A549 (cell line): ENCODE results near the gene FAM120B. TPM values are rescaled to one million over a fixed set of nuclear protein-coding genes. Genes with fewer than 3 reads are reported as not detected.

ENCODE experiments used
- ATAC-seq, 2 experiments: fragments of 200-7000 bp in 1 of 2; fragments of >200 bp in 1 of 2; cut with Nextera tagmentation in 1 of 2; cut with Tn5 transposase in 1 of 2; 3 replicates each; pipeline versions ENCODE4 v1.8.0 to v1.9.1; 2018 to 2020; ENCODE audit warnings: mild to moderate bottlenecking in 1 of 2, moderate library complexity in 1 of 2
- CTCF ChIA-PET: fragments of 300-600 bp; sonication (Branson Sonifier 250); formaldehyde crosslinking; extraction: SDS; loops from one replicate; lab custom pipeline; 2021; ENCODE audit warnings: antibody characterized with exemption, inconsistent platforms; lab: Yijun Ruan, JAX
- POLR2A ChIA-PET: fragments of 350-600 bp; formaldehyde crosslinking; extraction: SDS; loops from one replicate; lab custom pipeline; 2021; ENCODE audit warnings: antibody characterized with exemption, inconsistent platforms; lab: Yijun Ruan, JAX
- DNase-seq, 2 experiments: peaks; one replicate each; pipeline versions ENCODE4 v3.0.0 to v3.0.0-alpha.2; 2011 to 2016; ENCODE audit warnings: low read depth in 1 of 2, low spot score in 1 of 2
- FAIRE-seq: peaks from 2 replicates; lab custom pipeline; 2011; peaks lifted over from hg19 to GRCh38; lab: Jason Lieb, UNC
- H3K27ac ChIP-seq, 2 experiments: fragments of >200 bp; sonication (Bioruptor Twin); formaldehyde crosslinking; 3 replicates each; pipeline ENCODE4 v1.5.1; 2016 to 2017
- H3K4me1 ChIP-seq: fragments of >200 bp; sonication (Bioruptor Twin); formaldehyde crosslinking; 3 replicates; pipeline ENCODE4 v1.6.1; 2016
- H3K4me2 ChIP-seq: fragments of >200 bp; sonication (Bioruptor Twin); formaldehyde crosslinking; 3 replicates; pipeline ENCODE4 v1.6.1; 2016
- H3K4me3 ChIP-seq: fragments of >200 bp; sonication (Bioruptor Twin); formaldehyde crosslinking; 3 replicates; pipeline ENCODE4 v1.5.1; 2016
- H3K9me3 ChIP-seq: fragments of >200 bp; sonication (Bioruptor Twin); formaldehyde crosslinking; 3 replicates; pipeline ENCODE4 v1.6.1; 2016
- ATOH8 ChIP-seq: fragments of 250-450 bp; sonication (Bioruptor Pico); IDR thresholded peaks from 2 replicates; pipeline ENCODE4 v1.5.0; 2020; ENCODE audit warnings: low read depth, mild to moderate bottlenecking, moderate library complexity
- BCL3 ChIP-seq: fragments of >200 bp; sonication (Bioruptor Twin); formaldehyde crosslinking; IDR thresholded peaks from 3 replicates; pipeline ENCODE4 v1.6.1; 2016
- CBX2 ChIP-seq: fragments of 200-600 bp; sonication (generic); IDR thresholded peaks from 2 replicates; pipeline ENCODE4 v1.6.1; 2016; ENCODE audit warnings: low read depth, mild to moderate bottlenecking, borderline replicate concordance
- CHD4 ChIP-seq: fragments of 200-600 bp; sonication (generic); IDR thresholded peaks from 2 replicates; pipeline ENCODE4 v1.6.1; 2016; ENCODE audit warnings: antibody characterized with exemption, mild to moderate bottlenecking, borderline replicate concordance
- EHF ChIP-seq: fragments of 250-450 bp; sonication (Bioruptor Pico); IDR thresholded peaks from 2 replicates; pipeline ENCODE4 v1.5.0; 2020; ENCODE audit warnings: mild to moderate bottlenecking
- EHMT2 ChIP-seq: fragments of 200-600 bp; sonication (generic); IDR thresholded peaks from 2 replicates; pipeline ENCODE4 v1.6.1; 2016; ENCODE audit warnings: antibody characterized with exemption, low read depth, mild to moderate bottlenecking, moderate library complexity
- ELK1 ChIP-seq: fragments of 150-350 bp; IDR thresholded peaks from 2 replicates; pipeline ENCODE4 v1.6.1; 2014; ENCODE audit warnings: low read depth, mild to moderate bottlenecking, low read length
- ESRRA ChIP-seq: fragments of 150-350 bp; IDR thresholded peaks from 2 replicates; pipeline ENCODE4 v1.6.1; 2014; ENCODE audit warnings: mild to moderate bottlenecking, low read length, borderline replicate concordance
- HES2 ChIP-seq: fragments of >200 bp; sonication (Bioruptor Twin); formaldehyde crosslinking; IDR thresholded peaks from 2 replicates; pipeline ENCODE4 v1.6.1; 2016
- HOXA7 ChIP-seq: fragments of 250-450 bp; sonication (Bioruptor Pico); IDR thresholded peaks from 2 replicates; pipeline ENCODE4 v1.5.0; 2020; ENCODE audit warnings: mild to moderate bottlenecking, moderate library complexity
- HOXB5 ChIP-seq: fragments of 250-450 bp; sonication (Bioruptor Pico); IDR thresholded peaks from 2 replicates; pipeline ENCODE4 v1.5.0; 2020; ENCODE audit warnings: mild to moderate bottlenecking, moderate library complexity
- KDM5A ChIP-seq: fragments of 200-600 bp; sonication (generic); IDR thresholded peaks from 2 replicates; pipeline ENCODE4 v1.6.1; 2016; ENCODE audit warnings: antibody characterized with exemption, mild to moderate bottlenecking
- MAX ChIP-seq: IDR thresholded peaks from 2 replicates; pipeline ENCODE4 v1.6.1; 2012
- MAZ ChIP-seq: fragments of 150-350 bp; IDR thresholded peaks from 2 replicates; pipeline ENCODE4 v1.6.1; 2014; ENCODE audit warnings: antibody characterized with exemption, low read depth, low read length, borderline replicate concordance
- MYC ChIP-seq: IDR thresholded peaks from 2 replicates; pipeline ENCODE4 v1.6.1; 2012; ENCODE audit warnings: mild to moderate bottlenecking, inconsistent platforms, low read length, improper control_type of control experiment, borderline replicate concordance
- NPAS2 ChIP-seq: fragments of 250-450 bp; sonication (Bioruptor Pico); IDR thresholded peaks from 2 replicates; pipeline ENCODE4 v1.8.0; 2022; ENCODE audit warnings: mild to moderate bottlenecking, moderate library complexity, borderline replicate concordance
- NR3C1 ChIP-seq: fragments of >200 bp; sonication (Bioruptor Twin); formaldehyde crosslinking; IDR thresholded peaks from 3 replicates; pipeline ENCODE4 v1.6.1; 2017
- PBX3 ChIP-seq: IDR thresholded peaks from 2 replicates; pipeline ENCODE4 v1.6.1; 2012
- POLR2AphosphoS2 ChIP-seq: conservative IDR thresholded peaks from 2 replicates; pipeline ENCODE4 v1.6.1; 2012; ENCODE audit warnings: low read length, improper control_type of control experiment, inconsistent platforms
- RARB ChIP-seq: fragments of 250-450 bp; sonication (Bioruptor Pico); IDR thresholded peaks from 2 replicates; pipeline ENCODE4 v1.8.0; 2021; ENCODE audit warnings: mild to moderate bottlenecking, moderate library complexity
- REST ChIP-seq: fragments of 200-600 bp; sonication (generic); IDR thresholded peaks from 2 replicates; pipeline ENCODE4 v1.6.1; 2016; ENCODE audit warnings: antibody characterized with exemption, mild to moderate bottlenecking, moderate library complexity
- RNF2 ChIP-seq: fragments of 200-600 bp; sonication (generic); IDR thresholded peaks from 2 replicates; pipeline ENCODE4 v1.6.1; 2016; ENCODE audit warnings: low read depth, mild to moderate bottlenecking, antibody characterized with exemption, moderate library complexity, borderline replicate concordance
- SREBF2 ChIP-seq: fragments of 450-650 bp; IDR thresholded peaks from 2 replicates; pipeline ENCODE4 v1.6.1; 2014; ENCODE audit warnings: mild to moderate bottlenecking, moderate library complexity
- TFCP2L1 ChIP-seq: fragments of 250-450 bp; sonication (Bioruptor Pico); IDR thresholded peaks from 2 replicates; pipeline ENCODE4 v1.5.0; 2021; ENCODE audit warnings: mild to moderate bottlenecking
- TP53 ChIP-seq: fragments of 250-450 bp; sonication (Bioruptor Pico); IDR thresholded peaks from 2 replicates; pipeline ENCODE4 v1.5.0; 2021; ENCODE audit warnings: mild to moderate bottlenecking, moderate library complexity
- USF2 ChIP-seq: fragments of 450-650 bp; IDR thresholded peaks from 2 replicates; pipeline ENCODE4 v1.6.1; 2014; ENCODE audit warnings: antibody characterized with exemption
- ZC3H11A ChIP-seq: fragments of 450-650 bp; IDR thresholded peaks from 2 replicates; pipeline ENCODE4 v1.6.1; 2014; ENCODE audit warnings: antibody characterized with exemption, mild to moderate bottlenecking
- WGBS: methylation state at CpG from one replicate; pipeline ENCODE4 v1.1.6; 2017; ENCODE audit errors: missing lambda C conversion rate; 5-methylcytosine and 5-hydroxymethylcytosine counted together
- polyA plus RNA-seq, 4 experiments: library from polyadenylated mRNA; depleted of rRNA in 3 of 4; stranded (reverse); fragments of >200 nt; fragmentation: RNase III in 1 of 4; extraction: RNeasy Plus Mini Kit Qiagen cat#74134 plus additional on column Dnase treatment in 1 of 4; gene quantifications; 2 replicates in 3 of 4; 3 replicates in 1 of 4; pipeline ENCODE4 v1.2.3, GENCODE V29; 2011 to 2017

The FAM120B gene
- polyA plus RNA-seq, 2 of the 4 experiments (the other 2 are of a cell fraction), result 7.0 to 7.7 TPM

- no peak overlapping the region for H3K27ac ChIP-seq
Measured at GRCh38 chr6:170405311-170405975, 98.9 kb downstream of the FAM120B start.

GRCh38 chr6:170407200-170407599 lies 100.6 kb downstream of the FAM120B start:
- H3K27ac ChIP-seq, result no peak overlapping the region
- no peak for DNase-seq
- POLR2A ChIA-PET, result no interaction called here
- no peak overlapping the region for H3K4me3 ChIP-seq
- ATAC-seq, result no peak
- no peaks in the 10 kb centered on the region for H3K9me3 ChIP-seq
- no peak overlapping the region for H3K4me2 ChIP-seq
- no peak for FAIRE-seq
- H3K4me1 ChIP-seq, result no peaks in the 10 kb centered on the region
- WGBS, result 72% methylated on average over 8 of the region's 13 CpGs
- CTCF ChIA-PET, result interaction anchor here (1.4 to 1.5 kb wide), 2 partner anchors 17 kb away, joined by 3 to 4 read pairs; no protein-coding TSS in a partner anchor
- TF ChIP-seq ZC3H11A (no peak), NPAS2 (no peak), CBX2 (no peak), MYC (no peak), RNF2 (no peak), HES2 (no peak), BCL3 (no peak), ATOH8 (CRISPR knock-in tag) (no peak), TP53 (CRISPR knock-in tag) (no peak), USF2 (no peak), REST (no peak), POLR2AphosphoS2 (no peak)
- TF ChIP-seq, all 56 proteins: peak for 0

More at GRCh38 chr6:170405311-170405975, 98.9 kb downstream of the FAM120B start:
- WGBS, result 83% methylated on average over 7 of the region's 8 CpGs
- no peak for DNase-seq
- ChIA-PET CTCF (interaction anchor here (0.9 to 1.4 kb wide), 2 partner anchors 14 to 32 kb away, joined by 3 read pairs; no protein-coding TSS in a partner anchor), POLR2A (no interaction called here)
- no peaks in the 10 kb centered on the region for H3K4me1 ChIP-seq
- H3K4me3 ChIP-seq, result no peak overlapping the region
- no peak for ATAC-seq
- no peaks in the 10 kb centered on the region for H3K9me3 ChIP-seq
- no peak overlapping the region for H3K4me2 ChIP-seq
- FAIRE-seq, result no peak
- TF ChIP-seq CBX2 (no peak), KDM5A (no peak), CHD4 (no peak), EHF (CRISPR knock-in tag) (no peak), ESRRA (no peak), MYC (no peak), RARB (no peak), NPAS2 (no peak), TFCP2L1 (CRISPR knock-in tag) (no peak), SREBF2 (no peak), MAX (no peak), ELK1 (no peak), MAZ (no peak), PBX3 (no peak), POLR2AphosphoS2 (no peak), NR3C1 (no peak), HOXB5 (no peak), EHMT2 (no peak), HOXA7 (CRISPR knock-in tag) (no peak)
